Smooth muscle cell (in vitro differentiated cells): ENCODE data around the gene TACR1. TPM values are rescaled to one million over a fixed set of nuclear protein-coding genes. Genes with fewer than 3 reads are reported as not detected.

Experiments
- DNase-seq: peaks from one replicate; lab custom pipeline; 2025; ENCODE audit not compliant: unreplicated experiment; lab: John Stamatoyannopoulos, UW
- H2AFZ ChIP-seq: fragments of 200-600 bp; sonication (generic); 2 replicates; pipeline ENCODE4 v1.6.0; 2016; ENCODE audit warnings: antibody characterized with exemption, low read depth, mild to moderate bottlenecking
- H3F3A ChIP-seq: fragments of 200-600 bp; sonication (generic); 2 replicates; pipeline ENCODE4 v1.6.0; 2017; ENCODE audit warnings: antibody characterized with exemption, low read depth
- H3K27ac ChIP-seq: fragments of 200-600 bp; sonication (generic); 2 replicates; pipeline ENCODE4 v1.5.1; 2016; ENCODE audit warnings: low read depth, mild to moderate bottlenecking
- H3K27me3 ChIP-seq: fragments of 200-600 bp; sonication (generic); 2 replicates; pipeline ENCODE4 v1.6.1; 2016; ENCODE audit warnings: low read depth, mild to moderate bottlenecking
- H3K36me3 ChIP-seq: fragments of 200-600 bp; sonication (generic); 2 replicates; pipeline ENCODE4 v1.5.1; 2016; ENCODE audit warnings: low read depth
- H3K4me1 ChIP-seq: fragments of 200-600 bp; sonication (generic); 2 replicates; pipeline ENCODE4 v1.5.1; 2016; ENCODE audit warnings: low read depth
- H3K4me2 ChIP-seq: fragments of 200-600 bp; sonication (generic); 2 replicates; pipeline ENCODE4 v1.6.0; 2016; ENCODE audit warnings: mild to moderate bottlenecking
- H3K4me3 ChIP-seq: fragments of 200-600 bp; sonication (generic); 2 replicates; pipeline ENCODE4 v1.5.1; 2016; ENCODE audit warnings: mild to moderate bottlenecking
- H3K79me2 ChIP-seq: fragments of 200-600 bp; sonication (generic); 2 replicates; pipeline ENCODE4 v1.6.0; 2016; ENCODE audit warnings: low read depth, mild to moderate bottlenecking
- H3K9ac ChIP-seq: fragments of 200-600 bp; sonication (generic); 2 replicates; pipeline ENCODE4 v1.6.0; 2016; ENCODE audit warnings: low read depth
- H3K9me3 ChIP-seq: fragments of 200-600 bp; sonication (generic); replicated peaks from 2 replicates; pipeline ENCODE4 v1.5.1; 2016; ENCODE audit warnings: low read depth
- H4K20me1 ChIP-seq: fragments of 200-600 bp; sonication (generic); 2 replicates; pipeline ENCODE4 v1.6.0; 2016; ENCODE audit warnings: low read depth
- CTCF ChIP-seq: fragments of 200-600 bp; sonication (generic); IDR thresholded peaks from 2 replicates; pipeline ENCODE4 v1.5.1; 2017; ENCODE audit warnings: borderline replicate concordance, mild to moderate bottlenecking, antibody characterized with exemption; ENCODE audit not compliant: insufficient read depth, poor library complexity, severe bottlenecking
- WGBS: methylation state at CpG from one replicate; pipeline ENCODE4 v1.1.7; 2016; ENCODE audit warnings: low lambda C conversion rate; 5-methylcytosine and 5-hydroxymethylcytosine counted together
- polyA plus RNA-seq: library from polyadenylated mRNA; unstranded; fragments of >200 nt; fragmentation: Nextera tagmentation; extraction: Ambion mirVana; gene quantifications from 2 replicates; pipeline ENCODE4 v1.2.1, GENCODE V29; 2016
- total RNA-seq: library from RNA; depleted of rRNA; stranded (reverse); fragments of >200 nt; gene quantifications from 2 replicates; pipeline ENCODE4 v1.2.3, GENCODE V29; 2014

The TACR1 gene
- total and polyA plus RNA-seq, 2 experiments from 2014 or later, result 0.93 to 4.5 TPM

- Histone ChIP-seq H3K36me3 (no peaks in the 10 kb centered on the region), H2AFZ (no peak overlapping the region), H3K4me2 (no peak overlapping the region), H3K27me3 (no peaks in the 10 kb centered on the region), H3K9ac (no peak overlapping the region), H3K9me3 (no peaks in the 10 kb centered on the region), H3F3A (no peaks in the 10 kb centered on the region), H3K4me3 (no peak overlapping the region), H3K4me1 (no peaks in the 10 kb centered on the region), H3K79me2 (no peaks in the 10 kb centered on the region), H3K27ac (no peak overlapping the region), H4K20me1 (no peaks in the 10 kb centered on the region)
- WGBS, result 87% methylated on average over 1 of the region's 1 CpG
- no peak for DNase-seq
- TF ChIP-seq CTCF, result no peak
Observed at GRCh38 chr2:75068546-75068945, 130.8 kb downstream of the TACR1 start.

- Histone ChIP-seq H3K27ac (no peak overlapping the region), H3F3A (no peaks in the 10 kb centered on the region), H3K4me3 (no peak overlapping the region), H3K9me3 (no peaks in the 10 kb centered on the region), H3K9ac (no peak overlapping the region), H2AFZ (no peak overlapping the region), H3K79me2 (no peaks in the 10 kb centered on the region), H3K27me3 (no peaks in the 10 kb centered on the region), H3K4me2 (no peak overlapping the region), H4K20me1 (no peaks in the 10 kb centered on the region), H3K36me3 (no peaks in the 10 kb centered on the region), H3K4me1 (no peaks in the 10 kb centered on the region)
- DNase-seq, result no peak
- WGBS, result 100% methylated on average over 2 of the region's 2 CpGs
- TF ChIP-seq CTCF, result no peak
Observed at GRCh38 chr2:75067506-75067905, 131.8 kb downstream of the TACR1 start.

GRCh38 chr2:75066121-75066902, 133.0 kb downstream of the TACR1 start:
- Histone ChIP-seq H3K4me2 (no peak overlapping the region), H3K79me2 (no peaks in the 10 kb centered on the region), H3K27ac (peak overlapping the region; percentile 83), H3K4me3 (no peak overlapping the region), H3K4me1 (no peaks in the 10 kb centered on the region), H3F3A (no peaks in the 10 kb centered on the region), H3K9me3 (no peaks in the 10 kb centered on the region), H3K9ac (no peak overlapping the region), H2AFZ (no peak overlapping the region), H3K36me3 (no peaks in the 10 kb centered on the region), H3K27me3 (no peaks in the 10 kb centered on the region), H4K20me1 (no peaks in the 10 kb centered on the region)
- TF ChIP-seq CTCF, result no peak
- DNase-seq, result no peak
- WGBS, result 96% methylated on average over 6 of the region's 6 CpGs
